GM12878 (cell line): ENCODE measurements around the gene UBE2E1. TPM values are rescaled to one million over a fixed set of nuclear protein-coding genes. Genes with fewer than 3 reads are reported as not detected.

Experiments used
- ATAC-seq: fragments of 200-7000 bp; cut with Tn5 transposase; 3 replicates; pipeline ENCODE4 v1.9.1; 2020; ENCODE audit warnings: mild to moderate bottlenecking, moderate library complexity
- BruUV-seq: library from RNA; stranded (reverse); fragments of 400-500 nt; replicated peaks from 2 replicates; lab custom pipeline; 2021; lab: Mats Ljungman, UMichigan
- CTCF ChIA-PET: fragments of 300-600 bp; sonication (Branson Sonifier 250); formaldehyde crosslinking; extraction: SDS; loops from one replicate; lab custom pipeline; 2021; ENCODE audit warnings: inconsistent platforms; lab: Yijun Ruan, JAX
- POLR2A ChIA-PET: fragments of 350-600 bp; formaldehyde crosslinking; extraction: SDS; loops from one replicate; lab custom pipeline; 2021; ENCODE audit warnings: inconsistent platforms; lab: Charles Lee
- RAD21 ChIA-PET: fragments of 300-600 bp; sonication (Branson Sonifier 250); formaldehyde crosslinking; loops from one replicate; lab custom pipeline; 2023; ENCODE audit warnings: antibody characterized with exemption; ENCODE audit not compliant: unreplicated experiment; lab: Charles Lee
- SMC1A ChIA-PET: fragments of 300-600 bp; sonication (Branson Sonifier 250); formaldehyde crosslinking; loops from one replicate; lab custom pipeline; 2023; ENCODE audit not compliant: unreplicated experiment, uncharacterized antibody; lab: Charles Lee
- DNase-seq: peaks from one replicate; pipeline ENCODE4 v3.0.0-alpha.2; 2011; ENCODE audit warnings: low read depth, low spot score
- FAIRE-seq: peaks from 3 replicates; lab custom pipeline; 2011; peaks lifted over from hg19 to GRCh38; lab: Jason Lieb, UNC
- H2AFZ ChIP-seq: 2 replicates; pipeline ENCODE4 v1.6.0; 2011; ENCODE audit warnings: low read depth, low read length, control low read depth; ENCODE audit not compliant: control insufficient read depth
- H3K27ac ChIP-seq: 2 replicates; pipeline ENCODE4 v1.5.1; 2011; ENCODE audit warnings: control low read depth; ENCODE audit not compliant: control insufficient read depth, insufficient read depth
- H3K27me3 ChIP-seq, 2 experiments: replicated peaks in 1 of 2; 2 replicates each; pipeline versions ENCODE4 v1.6.0 to v1.6.1; 2011; ENCODE audit warnings: low read length in 1 of 2; ENCODE audit not compliant: control insufficient read depth in 2 of 2, insufficient read depth in 2 of 2
- H3K36me3 ChIP-seq, 2 experiments: 2 replicates each; pipeline ENCODE4 v1.5.1; 2011; ENCODE audit warnings: low read length in 1 of 2; ENCODE audit not compliant: control insufficient read depth in 2 of 2, insufficient read depth in 2 of 2
- H3K4me1 ChIP-seq: 2 replicates; pipeline ENCODE4 v1.6.1; 2011; ENCODE audit warnings: mild to moderate bottlenecking, low read length, moderate library complexity, mixed read lengths; ENCODE audit not compliant: control insufficient read depth, insufficient read depth
- H3K4me2 ChIP-seq: 2 replicates; pipeline ENCODE4 v1.6.0; 2011; ENCODE audit warnings: control low read depth; ENCODE audit not compliant: control insufficient read depth, insufficient read depth
- H3K4me3 ChIP-seq: fragments of 200-600 bp; sonication (generic); 2 replicates; pipeline ENCODE4 v1.5.1; 2016
- H3K79me2 ChIP-seq: 2 replicates; pipeline ENCODE4 v1.6.0; 2011; ENCODE audit warnings: low read length; ENCODE audit not compliant: control insufficient read depth, insufficient read depth
- H3K9ac ChIP-seq: 2 replicates; pipeline ENCODE4 v1.8.0; 2011; ENCODE audit warnings: low read length, control low read depth, mixed read lengths; ENCODE audit not compliant: control insufficient read depth, insufficient read depth
- H3K9me3 ChIP-seq: replicated peaks from 3 replicates; pipeline ENCODE4 v1.5.1; 2011; ENCODE audit warnings: mild to moderate bottlenecking, low read length; ENCODE audit not compliant: control insufficient read depth, insufficient read depth
- H4K20me1 ChIP-seq: 2 replicates; pipeline ENCODE4 v1.6.0; 2011; ENCODE audit not compliant: control insufficient read depth, insufficient read depth
- CTCF ChIP-seq, 3 experiments: IDR thresholded peaks in 2 of 3; conservative IDR thresholded peaks in 1 of 3; 2 replicates each; pipeline ENCODE4 v1.5.1; 2011; ENCODE audit warnings: low read depth in 3 of 3, low read length in 3 of 3, mild to moderate bottlenecking in 3 of 3, control low read depth in 2 of 3, moderate library complexity in 2 of 3, inconsistent platforms in 1 of 3, mixed read lengths in 1 of 3; ENCODE audit not compliant: control insufficient read depth in 2 of 3, insufficient read depth in 1 of 3; ENCODE audit errors: extremely low read depth in 1 of 3
- FOXK2 ChIP-seq: fragments of 450-650 bp; IDR thresholded peaks from 2 replicates; pipeline ENCODE4 v1.6.1; 2017; ENCODE audit warnings: mild to moderate bottlenecking, moderate library complexity
- RAD21 ChIP-seq: IDR thresholded peaks from 2 replicates; pipeline ENCODE4 v1.6.1; 2011; ENCODE audit warnings: mild to moderate bottlenecking, low read depth, low read length, moderate library complexity; ENCODE audit not compliant: insufficient read depth
- SMC3 ChIP-seq: IDR thresholded peaks from 2 replicates; pipeline ENCODE4 v1.6.1; 2011; ENCODE audit warnings: low read length, improper control_type of control experiment, borderline replicate concordance
- WGBS: methylation state at CpG from one replicate; pipeline ENCODE4 v1.1.6; 2016; ENCODE audit warnings: low lambda C conversion rate; ENCODE audit not compliant: insufficient replicate concordance, insufficient coverage; ENCODE audit errors: missing lambda C conversion rate; 5-methylcytosine and 5-hydroxymethylcytosine counted together
- in situ Hi-C: fragments of 300-500 bp; cut with MboI; formaldehyde crosslinking; loops from 9 replicates; pipeline ENCODE4 v1.14.3; 2018; ENCODE audit warnings: mixed read lengths
- intact Hi-C: fragments of 100-400 bp; cut with micrococcal nuclease; formaldehyde crosslinking; loops from one replicate; pipeline ENCODE4 v1.14.2; 2022; ENCODE audit not compliant: unreplicated experiment
- polyA plus RNA-seq, 11 experiments: library from polyadenylated mRNA; depleted of rRNA in 4 of 11; unstranded in 6 of 11; stranded (reverse) in 5 of 11; fragments of >200 nt; fragmentation: Nextera tagmentation in 4 of 11; fragmentation: Illumina TruSeq in 1 of 11; extraction: Ambion mirVana in 4 of 11; extraction: Trizol in 1 of 11; gene quantifications; 1 replicate in 1 of 11; 2 replicates in 10 of 11; pipeline versions ENCODE4 v1.2.1 to v1.2.3, GENCODE V29; 2011 to 2016; ENCODE audit warnings: inconsistent platforms in 2 of 11, missing spikeins in 2 of 11, low read depth in 1 of 11
- total RNA-seq, 4 experiments: library from RNA; depleted of rRNA in 3 of 4; stranded (reverse); fragments of >200 nt in 3 of 4; fragmentation: Illumina TruSeq in 1 of 4; extraction: Trizol in 1 of 4; gene quantifications; 2 replicates each; pipeline versions ENCODE4 v1.2.1 to v1.2.3, GENCODE V29; 2013 to 2021
- TF ChIP-seq, protein P1 (sequence below): fragments of 450-650 bp; IDR thresholded peaks from 2 replicates; pipeline ENCODE4 v1.6.1; 2016; ENCODE audit warnings: mild to moderate bottlenecking

Gene UBE2E1
- total and polyA plus RNA-seq, 10 of the 15 experiments (the other 5 are each of a cell fraction or from before 2014, with no cell fraction given): 18.7 to 425 (median 147) TPM

GRCh38 chr3:23800731-23801130 is 5.0 kb upstream of the UBE2E1 start:
- SMC1A ChIA-PET: interaction anchor here (0.6 to 1.0 kb wide), 3 partner anchors 9 to 1480 kb away, joined by 3 read pairs; no protein-coding TSS in a partner anchor
- H2AFZ ChIP-seq: no peak overlapping the region
- ATAC-seq (peak; percentile 52), FAIRE-seq (no peak), DNase-seq (no peak)
- no peaks in the 10 kb centered on the region for H3K36me3 ChIP-seq
- TF ChIP-seq CTCF (IDR thresholded peaks at IDR 0.05 in 2 of 3, conservative IDR thresholded peaks at IDR 0.05 in 1 of 3; ENCODE audit: control insufficient read depth in 2 of 3, extremely low read depth in 1 of 3, insufficient read depth in 1 of 3, low read depth in 3 of 3, low read length in 3 of 3) (peak; percentile 14 to 51 (median 20); a peak in 3 of 6 replicates), FOXK2 (no peak), RAD21 (peak; percentile 57; the same call in 1 of the 2 replicates), SMC3 (peak; percentile 36; the same call in 1 of the 2 replicates)
- TF ChIP-seq, protein P1, sequence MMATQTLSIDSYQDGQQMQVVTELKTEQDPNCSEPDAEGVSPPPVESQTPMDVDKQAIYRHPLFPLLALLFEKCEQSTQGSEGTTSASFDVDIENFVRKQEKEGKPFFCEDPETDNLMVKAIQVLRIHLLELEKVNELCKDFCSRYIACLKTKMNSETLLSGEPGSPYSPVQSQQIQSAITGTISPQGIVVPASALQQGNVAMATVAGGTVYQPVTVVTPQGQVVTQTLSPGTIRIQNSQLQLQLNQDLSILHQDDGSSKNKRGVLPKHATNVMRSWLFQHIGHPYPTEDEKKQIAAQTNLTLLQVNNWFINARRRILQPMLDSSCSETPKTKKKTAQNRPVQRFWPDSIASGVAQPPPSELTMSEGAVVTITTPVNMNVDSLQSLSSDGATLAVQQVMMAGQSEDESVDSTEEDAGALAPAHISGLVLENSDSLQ: no peak
- no peak overlapping the region for H3K4me3 ChIP-seq
- in situ Hi-C loops (no loop called here), intact Hi-C loops (loop anchor here (10.0 kb wide), 1 partner anchor 1236 kb away; no protein-coding TSS in a partner anchor)
- BruUV-seq: no TSS peak
- H3K27me3 ChIP-seq: peaks cover 0 to 2% of the 10 kb centered on the region in 2 experiments; a peak in 1 of 4 replicates
- CTCF ChIA-PET: interaction anchor here (0.6 to 1.1 kb wide), 4 partner anchors 8 to 878 kb away, joined by 3 read pairs; no protein-coding TSS in a partner anchor
- H3K9me3 ChIP-seq: no peaks in the 10 kb centered on the region
- H4K20me1 ChIP-seq: no peaks in the 10 kb centered on the region
- peaks cover 17% of the 10 kb centered on the region for H3K4me1 ChIP-seq
- 61% methylated on average over 3 of the region's 3 CpGs for WGBS
- H3K4me2 ChIP-seq: no peak overlapping the region
- H3K9ac ChIP-seq: no peak overlapping the region
- no peak overlapping the region for H3K27ac ChIP-seq
- RAD21 ChIA-PET: interaction anchor here (0.8 to 1.8 kb wide), 5 partner anchors 9 to 840 kb away, joined by 3 to 6 read pairs (median 3); no protein-coding TSS in a partner anchor
- H3K79me2 ChIP-seq: peaks cover under 1% of the 10 kb centered on the region; the same call in 1 of the 2 replicates
- POLR2A ChIA-PET: no interaction called here
